HepG2 (cell line): ENCODE results near the gene GLB1L3. TPM values are rescaled to one million over a fixed set of nuclear protein-coding genes. Genes with fewer than 3 reads are reported as not detected.

Experiments
- CC2D1A ChIP-seq: sonication (generic); formaldehyde crosslinking; IDR thresholded peaks from 2 replicates; pipeline ENCODE4 v1.8.1; 2023; ENCODE audit warnings: mild to moderate bottlenecking, missing genetic modification reagents
- GATA4 ChIP-seq: sonication (generic); IDR thresholded peaks from 2 replicates; pipeline ENCODE4 v1.6.1; 2016; ENCODE audit warnings: antibody characterized with exemption, low read depth, borderline replicate concordance
- GLI4 ChIP-seq: sonication (generic); formaldehyde crosslinking; IDR thresholded peaks from 2 replicates; pipeline ENCODE4 v1.5.1; 2020; ENCODE audit warnings: missing genetic modification reagents, mild to moderate bottlenecking, moderate library complexity, borderline replicate concordance
- HNRNPK ChIP-seq: fragments of 200-400 bp; formaldehyde crosslinking; IDR thresholded peaks from 2 replicates; pipeline ENCODE4 v1.6.1; 2018; ENCODE audit warnings: low read length, low read depth, moderate library complexity, mild to moderate bottlenecking; ENCODE audit not compliant: poor library complexity, severe bottlenecking
- KAT2B ChIP-seq: fragments of 150-350 bp; IDR thresholded peaks from 2 replicates; pipeline ENCODE4 v1.6.1; 2014; ENCODE audit warnings: low read depth, low read length, borderline replicate concordance
- SIX4 ChIP-seq: sonication (generic); formaldehyde crosslinking; IDR thresholded peaks from 2 replicates; pipeline ENCODE4 v1.4.0; 2020; ENCODE audit warnings: missing genetic modification reagents
- ZFYVE20 ChIP-seq: sonication (generic); formaldehyde crosslinking; IDR thresholded peaks from 2 replicates; pipeline ENCODE4 v1.8.0; 2023; ENCODE audit warnings: low read depth, mild to moderate bottlenecking, moderate library complexity, missing genetic modification reagents, borderline replicate concordance
- ZNF253 ChIP-seq: sonication (generic); formaldehyde crosslinking; IDR thresholded peaks from 2 replicates; pipeline ENCODE4 v1.8.0; 2022; ENCODE audit warnings: mild to moderate bottlenecking, missing genetic modification reagents, borderline replicate concordance
- polyA plus RNA-seq, 8 experiments: library from polyadenylated mRNA; depleted of rRNA in 3 of 8; stranded (reverse) in 7 of 8; unstranded in 1 of 8; fragments of >200 nt; fragmentation: Illumina TruSeq in 4 of 8; extraction: Trizol in 4 of 8; gene quantifications; 2 replicates each; pipeline versions ENCODE4 v1.2.1 to v1.2.3, GENCODE V29; 2011 to 2016; ENCODE audit warnings: low read depth in 4 of 8, missing spikeins in 1 of 8, mixed read lengths in 1 of 8; ENCODE audit not compliant: insufficient read depth in 1 of 8
- total RNA-seq, 5 experiments: library from RNA; depleted of rRNA; stranded (reverse); fragments of >200 nt; fragmentation: Illumina TruSeq; extraction: Trizol; gene quantifications; 2 replicates each; pipeline ENCODE4 v1.2.3, GENCODE V29; 2016; ENCODE audit warnings: low read depth in 1 of 5
- TF ChIP-seq, protein P1 (sequence below): sonication (generic); formaldehyde crosslinking; IDR thresholded peaks from 2 replicates; pipeline ENCODE4; 2020; ENCODE audit warnings: missing genetic modification reagents, mild to moderate bottlenecking, borderline replicate concordance
- TF ChIP-seq, protein P2 (sequence below): sonication (generic); formaldehyde crosslinking; conservative IDR thresholded peaks from 2 replicates; pipeline ENCODE4 v1.4.0; 2020; ENCODE audit warnings: mild to moderate bottlenecking, missing genetic modification reagents, moderate library complexity
- TF ChIP-seq, protein P3 (sequence below): sonication (generic); formaldehyde crosslinking; IDR thresholded peaks from 2 replicates; pipeline ENCODE4 v1.5.0; 2020; ENCODE audit warnings: mild to moderate bottlenecking, missing genetic modification reagents, borderline replicate concordance
- TF ChIP-seq, protein P4 (sequence below): sonication (generic); formaldehyde crosslinking; IDR thresholded peaks from 2 replicates; pipeline ENCODE4 v1.5.1; 2020; ENCODE audit warnings: missing genetic modification reagents, mild to moderate bottlenecking, borderline replicate concordance
- TF ChIP-seq, protein P5 (sequence below): sonication (generic); formaldehyde crosslinking; IDR thresholded peaks from 2 replicates; pipeline ENCODE4 v1.5.1; 2020; ENCODE audit warnings: missing genetic modification reagents, mild to moderate bottlenecking, borderline replicate concordance

The GLB1L3 gene
- total and polyA plus RNA-seq, 2 of the 13 experiments (the other 11 are each of a cell fraction or from before 2014, with no cell fraction given): not detected

DNA sequence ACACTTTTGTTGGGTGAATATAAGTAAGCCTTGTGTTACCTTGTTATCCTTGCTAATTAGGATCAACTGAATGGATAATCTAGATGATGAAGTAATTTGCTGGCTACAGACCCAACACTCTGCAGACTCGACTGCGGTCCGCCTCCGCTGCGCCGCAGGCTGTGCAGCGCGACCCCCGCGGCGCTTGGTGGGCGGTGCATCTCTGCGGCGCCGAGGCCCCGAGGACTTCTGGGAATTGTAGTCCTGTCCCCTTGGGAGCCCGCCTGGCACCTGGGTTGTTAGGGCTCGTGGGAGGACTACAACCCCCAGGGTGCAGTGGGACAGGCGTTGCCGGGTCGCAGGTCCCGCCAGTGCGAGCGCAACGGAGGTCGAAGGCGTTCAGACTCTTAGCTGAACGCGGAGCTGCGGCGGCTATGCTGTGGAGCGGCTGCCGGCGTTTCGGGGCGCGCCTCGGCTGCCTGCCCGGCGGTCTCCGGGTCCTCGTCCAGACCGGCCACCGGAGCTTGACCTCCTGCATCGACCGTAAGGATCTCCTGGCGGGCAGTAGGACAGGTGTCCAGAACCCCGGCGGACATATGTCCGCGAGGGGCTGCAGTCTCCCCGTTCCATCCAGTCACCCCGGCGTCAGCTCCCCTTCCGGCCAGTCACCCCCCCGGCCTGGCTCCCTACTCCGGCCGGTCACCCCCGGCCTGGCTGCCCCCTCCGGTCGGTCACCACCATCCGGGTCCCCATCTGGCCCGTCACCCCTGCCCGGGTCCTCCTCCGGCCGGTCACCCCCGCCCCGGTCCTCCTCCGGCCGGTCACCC lies 22.8 kb upstream of the GLB1L3 start, which contains the start of the genes ACAD8 and THYN1 (continued):
- TF ChIP-seq, protein P1, sequence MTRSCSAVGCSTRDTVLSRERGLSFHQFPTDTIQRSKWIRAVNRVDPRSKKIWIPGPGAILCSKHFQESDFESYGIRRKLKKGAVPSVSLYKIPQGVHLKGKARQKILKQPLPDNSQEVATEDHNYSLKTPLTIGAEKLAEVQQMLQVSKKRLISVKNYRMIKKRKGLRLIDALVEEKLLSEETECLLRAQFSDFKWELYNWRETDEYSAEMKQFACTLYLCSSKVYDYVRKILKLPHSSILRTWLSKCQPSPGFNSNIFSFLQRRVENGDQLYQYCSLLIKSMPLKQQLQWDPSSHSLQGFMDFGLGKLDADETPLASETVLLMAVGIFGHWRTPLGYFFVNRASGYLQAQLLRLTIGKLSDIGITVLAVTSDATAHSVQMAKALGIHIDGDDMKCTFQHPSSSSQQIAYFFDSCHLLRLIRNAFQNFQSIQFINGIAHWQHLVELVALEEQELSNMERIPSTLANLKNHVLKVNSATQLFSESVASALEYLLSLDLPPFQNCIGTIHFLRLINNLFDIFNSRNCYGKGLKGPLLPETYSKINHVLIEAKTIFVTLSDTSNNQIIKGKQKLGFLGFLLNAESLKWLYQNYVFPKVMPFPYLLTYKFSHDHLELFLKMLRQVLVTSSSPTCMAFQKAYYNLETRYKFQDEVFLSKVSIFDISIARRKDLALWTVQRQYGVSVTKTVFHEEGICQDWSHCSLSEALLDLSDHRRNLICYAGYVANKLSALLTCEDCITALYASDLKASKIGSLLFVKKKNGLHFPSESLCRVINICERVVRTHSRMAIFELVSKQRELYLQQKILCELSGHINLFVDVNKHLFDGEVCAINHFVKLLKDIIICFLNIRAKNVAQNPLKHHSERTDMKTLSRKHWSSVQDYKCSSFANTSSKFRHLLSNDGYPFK (CRISPR knock-in tag): no peak
- TF ChIP-seq KAT2B (no peak), CC2D1A (CRISPR knock-in tag) (no peak), GLI4 (no peak), SIX4 (CRISPR knock-in tag) (no peak), ZNF253 (CRISPR knock-in tag) (no peak), GATA4 (peak; percentile 32; the same call in 1 of the 2 replicates), HNRNPK (no peak), ZFYVE20 (CRISPR knock-in tag) (no peak)
- TF ChIP-seq, protein P2, sequence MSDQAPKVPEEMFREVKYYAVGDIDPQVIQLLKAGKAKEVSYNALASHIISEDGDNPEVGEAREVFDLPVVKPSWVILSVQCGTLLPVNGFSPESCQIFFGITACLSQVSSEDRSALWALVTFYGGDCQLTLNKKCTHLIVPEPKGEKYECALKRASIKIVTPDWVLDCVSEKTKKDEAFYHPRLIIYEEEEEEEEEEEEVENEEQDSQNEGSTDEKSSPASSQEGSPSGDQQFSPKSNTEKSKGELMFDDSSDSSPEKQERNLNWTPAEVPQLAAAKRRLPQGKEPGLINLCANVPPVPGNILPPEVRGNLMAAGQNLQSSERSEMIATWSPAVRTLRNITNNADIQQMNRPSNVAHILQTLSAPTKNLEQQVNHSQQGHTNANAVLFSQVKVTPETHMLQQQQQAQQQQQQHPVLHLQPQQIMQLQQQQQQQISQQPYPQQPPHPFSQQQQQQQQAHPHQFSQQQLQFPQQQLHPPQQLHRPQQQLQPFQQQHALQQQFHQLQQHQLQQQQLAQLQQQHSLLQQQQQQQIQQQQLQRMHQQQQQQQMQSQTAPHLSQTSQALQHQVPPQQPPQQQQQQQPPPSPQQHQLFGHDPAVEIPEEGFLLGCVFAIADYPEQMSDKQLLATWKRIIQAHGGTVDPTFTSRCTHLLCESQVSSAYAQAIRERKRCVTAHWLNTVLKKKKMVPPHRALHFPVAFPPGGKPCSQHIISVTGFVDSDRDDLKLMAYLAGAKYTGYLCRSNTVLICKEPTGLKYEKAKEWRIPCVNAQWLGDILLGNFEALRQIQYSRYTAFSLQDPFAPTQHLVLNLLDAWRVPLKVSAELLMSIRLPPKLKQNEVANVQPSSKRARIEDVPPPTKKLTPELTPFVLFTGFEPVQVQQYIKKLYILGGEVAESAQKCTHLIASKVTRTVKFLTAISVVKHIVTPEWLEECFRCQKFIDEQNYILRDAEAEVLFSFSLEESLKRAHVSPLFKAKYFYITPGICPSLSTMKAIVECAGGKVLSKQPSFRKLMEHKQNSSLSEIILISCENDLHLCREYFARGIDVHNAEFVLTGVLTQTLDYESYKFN: 0 out of 2 replicates have a peak, but pooled peaks have one; percentile 18
- TF ChIP-seq, protein P3, sequence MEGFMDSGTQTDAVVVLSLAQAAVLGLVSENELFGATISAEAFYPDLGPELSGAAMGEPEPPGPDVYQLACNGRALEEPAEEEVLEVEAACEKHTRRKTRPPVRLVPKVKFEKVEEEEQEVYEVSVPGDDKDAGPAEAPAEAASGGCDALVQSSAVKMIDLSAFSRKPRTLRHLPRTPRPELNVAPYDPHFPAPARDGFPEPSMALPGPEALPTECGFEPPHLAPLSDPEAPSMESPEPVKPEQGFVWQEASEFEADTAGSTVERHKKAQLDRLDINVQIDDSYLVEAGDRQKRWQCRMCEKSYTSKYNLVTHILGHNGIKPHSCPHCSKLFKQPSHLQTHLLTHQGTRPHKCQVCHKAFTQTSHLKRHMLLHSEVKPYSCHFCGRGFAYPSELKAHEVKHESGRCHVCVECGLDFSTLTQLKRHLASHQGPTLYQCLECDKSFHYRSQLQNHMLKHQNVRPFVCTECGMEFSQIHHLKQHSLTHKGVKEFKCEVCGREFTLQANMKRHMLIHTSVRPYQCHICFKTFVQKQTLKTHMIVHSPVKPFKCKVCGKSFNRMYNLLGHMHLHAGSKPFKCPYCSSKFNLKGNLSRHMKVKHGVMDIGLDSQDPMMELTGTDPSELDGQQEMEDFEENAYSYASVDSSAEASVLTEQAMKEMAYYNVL (CRISPR knock-in tag): no peak
- TF ChIP-seq, protein P4, sequence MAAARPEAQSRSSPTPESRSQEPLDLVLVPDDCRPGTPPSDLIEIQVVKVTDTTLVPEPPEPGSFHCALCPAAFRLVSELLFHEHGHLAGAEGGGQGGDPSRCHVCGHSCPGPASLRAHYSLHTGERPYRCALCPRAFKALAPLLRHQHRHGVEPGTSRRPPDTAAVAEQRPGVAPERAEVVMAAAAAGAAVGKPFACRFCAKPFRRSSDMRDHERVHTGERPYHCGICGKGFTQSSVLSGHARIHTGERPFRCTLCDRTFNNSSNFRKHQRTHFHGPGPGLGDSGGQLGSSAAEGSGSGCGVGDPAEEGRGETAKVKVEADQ (CRISPR knock-in tag): peak; percentile 68; the same call in 1 of the 2 replicates
- TF ChIP-seq, protein P5, sequence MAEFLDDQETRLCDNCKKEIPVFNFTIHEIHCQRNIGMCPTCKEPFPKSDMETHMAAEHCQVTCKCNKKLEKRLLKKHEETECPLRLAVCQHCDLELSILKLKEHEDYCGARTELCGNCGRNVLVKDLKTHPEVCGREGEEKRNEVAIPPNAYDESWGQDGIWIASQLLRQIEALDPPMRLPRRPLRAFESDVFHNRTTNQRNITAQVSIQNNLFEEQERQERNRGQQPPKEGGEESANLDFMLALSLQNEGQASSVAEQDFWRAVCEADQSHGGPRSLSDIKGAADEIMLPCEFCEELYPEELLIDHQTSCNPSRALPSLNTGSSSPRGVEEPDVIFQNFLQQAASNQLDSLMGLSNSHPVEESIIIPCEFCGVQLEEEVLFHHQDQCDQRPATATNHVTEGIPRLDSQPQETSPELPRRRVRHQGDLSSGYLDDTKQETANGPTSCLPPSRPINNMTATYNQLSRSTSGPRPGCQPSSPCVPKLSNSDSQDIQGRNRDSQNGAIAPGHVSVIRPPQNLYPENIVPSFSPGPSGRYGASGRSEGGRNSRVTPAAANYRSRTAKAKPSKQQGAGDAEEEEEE: no peak
